Astrocyte (in vitro differentiated cells and primary cell): ENCODE results near the gene SLC4A7.

Experiments
- EZH2 ChIP-seq: IDR thresholded peaks from 2 replicates; pipeline ENCODE4 v1.6.1; 2012; ENCODE audit warnings: mild to moderate bottlenecking, low read length, inconsistent platforms; ENCODE audit not compliant: insufficient read depth
- TF ChIP-seq, protein P1 (sequence below): IDR thresholded peaks from 2 replicates; pipeline ENCODE4 v1.5.1; 2011; ENCODE audit warnings: low read depth, mild to moderate bottlenecking, inconsistent platforms, low read length, moderate library complexity; ENCODE audit not compliant: insufficient read depth

DNA sequence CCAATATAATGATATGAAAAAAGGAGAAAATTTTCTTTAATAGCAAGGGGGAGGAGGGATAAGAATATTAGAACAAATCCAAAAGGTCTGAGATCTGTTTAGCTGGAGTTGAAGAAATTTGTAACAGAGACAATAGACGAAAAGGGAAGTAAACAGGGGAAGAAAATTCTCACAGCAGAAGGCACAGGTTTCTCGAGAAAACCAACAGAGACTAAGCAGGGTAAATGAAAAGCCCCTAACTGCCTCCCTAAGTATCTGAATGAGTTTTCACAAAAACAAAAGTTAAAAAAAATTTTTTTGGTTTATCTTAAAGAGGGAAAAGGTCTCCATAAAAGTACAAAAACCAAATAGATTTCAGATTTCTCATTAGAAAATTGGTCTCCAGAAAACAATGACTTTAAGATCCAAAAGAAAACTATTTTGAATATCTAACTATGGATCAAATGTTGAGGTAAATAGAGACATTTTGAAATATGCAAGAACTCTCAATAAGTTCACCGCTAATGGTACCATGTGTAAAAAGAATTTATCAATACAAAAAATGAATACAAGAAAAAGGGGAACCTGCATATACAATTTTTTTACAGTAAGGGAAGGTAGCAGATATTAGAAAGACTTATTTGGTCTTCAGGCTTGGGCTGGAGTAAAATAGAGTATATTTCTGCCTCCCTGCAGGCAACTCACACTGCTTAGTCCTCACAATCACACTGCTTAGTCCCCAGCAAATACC lies 91.1 kb downstream of the SLC4A7 start:
- TF ChIP-seq, protein P1, sequence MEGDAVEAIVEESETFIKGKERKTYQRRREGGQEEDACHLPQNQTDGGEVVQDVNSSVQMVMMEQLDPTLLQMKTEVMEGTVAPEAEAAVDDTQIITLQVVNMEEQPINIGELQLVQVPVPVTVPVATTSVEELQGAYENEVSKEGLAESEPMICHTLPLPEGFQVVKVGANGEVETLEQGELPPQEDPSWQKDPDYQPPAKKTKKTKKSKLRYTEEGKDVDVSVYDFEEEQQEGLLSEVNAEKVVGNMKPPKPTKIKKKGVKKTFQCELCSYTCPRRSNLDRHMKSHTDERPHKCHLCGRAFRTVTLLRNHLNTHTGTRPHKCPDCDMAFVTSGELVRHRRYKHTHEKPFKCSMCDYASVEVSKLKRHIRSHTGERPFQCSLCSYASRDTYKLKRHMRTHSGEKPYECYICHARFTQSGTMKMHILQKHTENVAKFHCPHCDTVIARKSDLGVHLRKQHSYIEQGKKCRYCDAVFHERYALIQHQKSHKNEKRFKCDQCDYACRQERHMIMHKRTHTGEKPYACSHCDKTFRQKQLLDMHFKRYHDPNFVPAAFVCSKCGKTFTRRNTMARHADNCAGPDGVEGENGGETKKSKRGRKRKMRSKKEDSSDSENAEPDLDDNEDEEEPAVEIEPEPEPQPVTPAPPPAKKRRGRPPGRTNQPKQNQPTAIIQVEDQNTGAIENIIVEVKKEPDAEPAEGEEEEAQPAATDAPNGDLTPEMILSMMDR, result no peak
- no peak for TF ChIP-seq EZH2
